ENCODE results near the gene PPP2R2C. TPM values are rescaled to one million over a fixed set of nuclear protein-coding genes. Genes with fewer than 3 reads are reported as not detected.

Gene PPP2R2C
- total RNA-seq, 2 donors from 2014 or later = 0.14 to 0.41 TPM

GRCh38 chr4:6347511-6348045, 124.8 kb downstream of the PPP2R2C start:
- no peaks in the 10 kb centered on the region for H3K36me3 ChIP-seq
- H3K27ac ChIP-seq = no peak overlapping the region
- H3K27me3 ChIP-seq (replicated peaks; ENCODE audit: insufficient read depth) = no peaks in the 10 kb centered on the region
- no peak for TF ChIP-seq CTCF (IDR thresholded peaks at IDR 0.05)
- no peaks in the 10 kb centered on the region for H3K4me1 ChIP-seq (ENCODE audit: control insufficient read depth in 1 of 2, low read depth in 2 of 2)
- ATAC-seq (ENCODE audit: insufficient number of reproducible peaks, low FRiP score, low read depth) (no peak), DNase-seq (ENCODE audit: low spot score) (no peak)
- H3K4me3 ChIP-seq = no peak overlapping the region
- H3K9me3 ChIP-seq = no peaks in the 10 kb centered on the region

DNA sequence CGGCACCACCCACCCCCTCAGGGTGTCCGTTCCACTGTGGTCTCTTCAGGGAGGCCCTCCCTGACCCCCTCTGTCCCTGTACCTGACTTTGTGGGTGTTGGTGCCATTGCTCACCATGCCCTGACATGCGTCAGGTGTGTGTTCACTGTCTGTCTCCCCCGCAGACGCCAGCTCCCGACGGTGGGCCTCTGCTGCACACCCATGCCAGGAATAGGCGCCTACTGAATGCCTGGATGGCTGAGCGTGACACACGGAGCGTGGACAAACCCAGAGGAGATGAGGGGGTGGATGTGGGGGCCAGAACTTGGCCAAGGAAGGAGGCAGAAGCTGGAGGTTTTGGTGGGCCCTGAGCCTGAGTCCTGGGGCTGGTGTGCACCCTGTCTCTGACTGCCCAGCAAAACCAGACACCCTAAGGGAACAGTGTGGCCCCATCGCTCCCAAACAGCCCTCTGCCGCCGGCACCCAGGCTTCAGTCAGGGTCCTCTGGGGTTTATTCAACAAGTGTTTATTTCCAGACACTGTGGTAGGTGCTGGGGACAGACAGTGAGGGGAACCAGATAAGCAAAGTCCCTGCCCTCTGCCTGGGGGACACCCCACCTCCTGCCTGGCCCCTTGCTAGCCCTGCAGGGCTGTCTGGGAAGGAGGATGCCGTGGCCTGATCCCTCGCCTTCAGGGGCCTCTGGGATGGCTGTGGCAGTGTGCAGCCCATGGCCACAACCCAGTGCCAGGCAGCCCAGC, 125.9 kb downstream of the PPP2R2C start:
- ATAC-seq (ENCODE audit: insufficient number of reproducible peaks, low FRiP score, low read depth) (no peak), DNase-seq (ENCODE audit: low spot score) (no peak)
- H3K4me3 ChIP-seq = no peak overlapping the region
- TF ChIP-seq CTCF (IDR thresholded peaks at IDR 0.05) = no peak
- no peaks in the 10 kb centered on the region for H3K9me3 ChIP-seq
- no peaks in the 10 kb centered on the region for H3K36me3 ChIP-seq
- H3K27ac ChIP-seq = no peak overlapping the region
- no peaks in the 10 kb centered on the region for H3K4me1 ChIP-seq (ENCODE audit: control insufficient read depth in 1 of 2, low read depth in 2 of 2)
- no peaks in the 10 kb centered on the region for H3K27me3 ChIP-seq (replicated peaks; ENCODE audit: insufficient read depth)

GRCh38 chr4:6345866-6346265, 126.5 kb downstream of the PPP2R2C start:
- no peak for TF ChIP-seq CTCF (IDR thresholded peaks at IDR 0.05)
- no peak overlapping the region for H3K4me3 ChIP-seq
- H3K27me3 ChIP-seq (replicated peaks; ENCODE audit: insufficient read depth) = no peaks in the 10 kb centered on the region
- no peaks in the 10 kb centered on the region for H3K9me3 ChIP-seq
- H3K36me3 ChIP-seq = no peaks in the 10 kb centered on the region
- no peak for DNase-seq (ENCODE audit: low spot score)
- ATAC-seq (ENCODE audit: insufficient number of reproducible peaks, low FRiP score, low read depth) = no peak
- H3K4me1 ChIP-seq (ENCODE audit: control insufficient read depth in 1 of 2, low read depth in 2 of 2) = no peaks in the 10 kb centered on the region
- H3K27ac ChIP-seq = no peak overlapping the region

DNA sequence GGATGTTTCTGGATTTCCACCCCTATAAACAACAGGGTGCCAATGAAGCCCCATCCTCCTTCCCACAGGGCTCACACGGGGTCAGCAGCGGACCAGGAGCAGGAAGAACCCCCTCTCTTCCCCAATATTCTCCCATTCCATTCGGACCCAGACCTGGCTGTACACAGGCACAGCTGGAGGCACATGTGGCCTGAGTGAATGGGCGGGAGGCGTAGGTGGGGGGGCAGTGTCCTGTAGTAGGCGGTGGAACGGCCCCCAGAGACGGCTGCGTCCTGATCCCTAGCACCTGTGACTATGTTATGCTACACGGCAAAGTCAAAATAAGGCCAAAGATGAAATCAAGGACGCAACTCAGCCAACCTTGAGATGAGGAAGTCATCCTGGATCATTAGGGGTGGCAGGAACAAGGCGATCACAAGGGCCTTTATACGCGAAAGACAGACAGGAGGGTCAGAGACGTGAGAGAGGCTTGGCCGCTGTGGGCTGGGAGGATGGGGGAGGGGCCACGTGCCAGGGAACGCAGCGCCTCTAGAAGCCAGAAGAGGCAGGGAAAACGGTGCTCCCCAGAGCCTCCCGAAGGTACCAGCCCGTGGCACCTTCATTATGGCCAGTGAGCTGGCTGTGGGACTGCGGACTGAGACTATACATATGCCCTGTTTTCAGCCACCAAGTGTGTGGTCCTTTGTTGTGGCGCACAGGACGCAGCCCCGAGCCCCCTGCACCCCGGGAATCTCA, 127.2 kb downstream of the PPP2R2C start:
- Histone ChIP-seq H3K36me3 (no peaks in the 10 kb centered on the region), H3K9me3 (no peaks in the 10 kb centered on the region), H3K4me3 (no peak overlapping the region), H3K4me1 (ENCODE audit: control insufficient read depth in 1 of 2, low read depth in 2 of 2) (no peaks in the 10 kb centered on the region), H3K27ac (no peak overlapping the region), H3K27me3 (replicated peaks; ENCODE audit: insufficient read depth) (no peaks in the 10 kb centered on the region)
- DNase-seq (ENCODE audit: low spot score) (no peak), ATAC-seq (ENCODE audit: insufficient number of reproducible peaks, low FRiP score, low read depth) (no peak)
- no peak for TF ChIP-seq CTCF (IDR thresholded peaks at IDR 0.05)

- ATAC-seq (ENCODE audit: insufficient number of reproducible peaks, low FRiP score, low read depth) = no peak
- Histone ChIP-seq H3K4me1 (ENCODE audit: control insufficient read depth in 1 of 2, low read depth in 2 of 2) (no peaks in the 10 kb centered on the region), H3K27me3 (replicated peaks; ENCODE audit: insufficient read depth) (no peaks in the 10 kb centered on the region), H3K27ac (no peak overlapping the region), H3K9me3 (no peaks in the 10 kb centered on the region), H3K4me3 (no peak overlapping the region), H3K36me3 (no peaks in the 10 kb centered on the region)
- TF ChIP-seq CTCF (IDR thresholded peaks at IDR 0.05) = no peak
- no peak for DNase-seq (ENCODE audit: low spot score)
These were observed 128.4 kb downstream of the PPP2R2C start for GRCh38 chr4:6343939-6344408.
